Measurements from ENCODE around the gene GDPD3.
"Not testable (repeated sequence)": the region's sequence is repeated elsewhere in the genome, so short reads cannot be mapped to it uniquely, and the experiment has no call there.

GDPD3 gene

GRCh38 chr16:30122604-30123160 lies 9.3 kb upstream of the GDPD3 start:
- peak; percentile 16 for DNase-seq

- no peak for DNase-seq
Observed at GRCh38 chr16:30121741-30122571, 8.6 kb upstream of the GDPD3 start.

GRCh38 chr16:30120340-30121105 lies 7.2 kb upstream of the GDPD3 start:
- no peak for DNase-seq

- DNase-seq = no peak
Observed at GRCh38 chr16:30119428-30119827, 6.1 kb upstream of the GDPD3 start.

- DNase-seq = no peak
Observed at GRCh38 chr16:30117768-30118167, 4.4 kb upstream of the GDPD3 start.

- DNase-seq = no peak
Observed at GRCh38 chr16:30116291-30117207, 3.2 kb upstream of the GDPD3 start.

- no peak for DNase-seq
Observed at GRCh38 chr16:30115238-30115637, 1.9 kb upstream of the GDPD3 start.

GRCh38 chr16:30114833-30115232 lies 1.5 kb upstream of the GDPD3 start:
- not testable (repeated sequence) for DNase-seq

- no peak for DNase-seq
Observed at GRCh38 chr16:30114411-30114810, 1.1 kb upstream of the GDPD3 start.

- no peak for DNase-seq
Observed at GRCh38 chr16:30113711-30114333, 485 bp upstream of the GDPD3 start.

- DNase-seq = no peak
Observed at GRCh38 chr16:30112197-30113030, 923 bp downstream of the GDPD3 start.

- no peak for DNase-seq
Observed at GRCh38 chr16:30110661-30111060, 2.7 kb downstream of the GDPD3 start.

- no peak for DNase-seq
Observed at GRCh38 chr16:30108059-30108850, 5.1 kb downstream of the GDPD3 start.

- no peak for DNase-seq
Observed at GRCh38 chr16:30104492-30104891, 8.8 kb downstream of the GDPD3 start.

GRCh38 chr16:30104090-30104489 lies 9.2 kb downstream of the GDPD3 start:
- DNase-seq = no peak

GRCh38 chr16:30096862-30097563 lies 16.3 kb downstream of the GDPD3 start:
- DNase-seq = no peak

- peak; percentile 90 for DNase-seq
Observed at GRCh38 chr16:30096105-30096861, 17.1 kb downstream of the GDPD3 start, which contains the start of gene YPEL3. YPEL3 (minus strand) TSS chr16:30096213; CDS start chr16:30095482, 731 bp downstream.

- no peak for DNase-seq
Observed at GRCh38 chr16:30095166-30096078, 17.9 kb downstream of the GDPD3 start.
